Erythroblast (primary cell): ENCODE measurements around the gene GJA5.

Experiments used
- GATA1 ChIP-seq: IDR thresholded peaks from 2 replicates; pipeline ENCODE4 v1.6.1; 2011; ENCODE audit warnings: low read depth, mild to moderate bottlenecking, control low read depth, low read length, moderate library complexity
- POLR2A ChIP-seq: IDR thresholded peaks from 2 replicates; pipeline ENCODE4 v1.6.1; 2011; ENCODE audit warnings: mild to moderate bottlenecking, low read length

DNA sequence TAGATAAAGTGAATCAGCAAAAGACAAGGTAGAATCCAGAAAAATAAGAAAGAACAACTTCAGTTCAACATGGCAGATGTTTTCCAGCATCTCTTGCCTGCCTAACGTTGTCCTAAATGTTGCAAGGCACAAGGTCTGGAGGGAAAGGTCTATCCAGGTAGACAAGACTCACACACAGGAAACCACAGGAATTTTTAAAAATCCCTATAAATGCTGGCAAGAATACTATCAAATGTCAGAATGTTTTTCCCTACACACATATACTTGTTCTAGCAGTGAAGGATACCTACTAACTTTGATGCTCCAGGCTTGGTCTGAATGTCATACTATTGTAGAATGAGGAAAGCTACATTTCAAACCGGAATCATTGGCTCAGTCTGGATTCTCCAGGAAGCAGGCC, 10.6 kb downstream of the GJA5 start:
- no peak for TF ChIP-seq POLR2A
- TF ChIP-seq GATA1, result no peak
